GM12878 (cell line): ENCODE results near the gene NTM. TPM values are rescaled to one million over a fixed set of nuclear protein-coding genes. Genes with fewer than 3 reads are reported as not detected.

Experiments
- ATAC-seq: fragments of 200-7000 bp; cut with Tn5 transposase; 3 replicates; pipeline ENCODE4 v1.9.1; 2020; ENCODE audit warnings: mild to moderate bottlenecking, moderate library complexity
- BruUV-seq: library from RNA; stranded (reverse); fragments of 400-500 nt; replicated peaks from 2 replicates; lab custom pipeline; 2021; lab: Mats Ljungman, UMichigan
- CTCF ChIA-PET: fragments of 300-600 bp; sonication (Branson Sonifier 250); formaldehyde crosslinking; extraction: SDS; loops from one replicate; lab custom pipeline; 2021; ENCODE audit warnings: inconsistent platforms; lab: Yijun Ruan, JAX
- POLR2A ChIA-PET: fragments of 350-600 bp; formaldehyde crosslinking; extraction: SDS; loops from one replicate; lab custom pipeline; 2021; ENCODE audit warnings: inconsistent platforms; lab: Charles Lee
- RAD21 ChIA-PET: fragments of 300-600 bp; sonication (Branson Sonifier 250); formaldehyde crosslinking; loops from one replicate; lab custom pipeline; 2023; ENCODE audit warnings: antibody characterized with exemption; ENCODE audit not compliant: unreplicated experiment; lab: Charles Lee
- SMC1A ChIA-PET: fragments of 300-600 bp; sonication (Branson Sonifier 250); formaldehyde crosslinking; loops from one replicate; lab custom pipeline; 2023; ENCODE audit not compliant: unreplicated experiment, uncharacterized antibody; lab: Charles Lee
- DNase-seq: peaks from one replicate; pipeline ENCODE4 v3.0.0-alpha.2; 2011; ENCODE audit warnings: low read depth, low spot score
- FAIRE-seq: peaks from 3 replicates; lab custom pipeline; 2011; peaks lifted over from hg19 to GRCh38; lab: Jason Lieb, UNC
- H2AFZ ChIP-seq: 2 replicates; pipeline ENCODE4 v1.6.0; 2011; ENCODE audit warnings: low read depth, low read length, control low read depth; ENCODE audit not compliant: control insufficient read depth
- H3K27ac ChIP-seq: 2 replicates; pipeline ENCODE4 v1.5.1; 2011; ENCODE audit warnings: control low read depth; ENCODE audit not compliant: control insufficient read depth, insufficient read depth
- H3K27me3 ChIP-seq, 2 experiments: replicated peaks in 1 of 2; 2 replicates each; pipeline versions ENCODE4 v1.6.0 to v1.6.1; 2011; ENCODE audit warnings: low read length in 1 of 2; ENCODE audit not compliant: control insufficient read depth in 2 of 2, insufficient read depth in 2 of 2
- H3K36me3 ChIP-seq, 2 experiments: 2 replicates each; pipeline ENCODE4 v1.5.1; 2011; ENCODE audit warnings: low read length in 1 of 2; ENCODE audit not compliant: control insufficient read depth in 2 of 2, insufficient read depth in 2 of 2
- H3K4me1 ChIP-seq: 2 replicates; pipeline ENCODE4 v1.6.1; 2011; ENCODE audit warnings: mild to moderate bottlenecking, low read length, moderate library complexity, mixed read lengths; ENCODE audit not compliant: control insufficient read depth, insufficient read depth
- H3K4me2 ChIP-seq: 2 replicates; pipeline ENCODE4 v1.6.0; 2011; ENCODE audit warnings: control low read depth; ENCODE audit not compliant: control insufficient read depth, insufficient read depth
- H3K4me3 ChIP-seq: fragments of 200-600 bp; sonication (generic); 2 replicates; pipeline ENCODE4 v1.5.1; 2016
- H3K79me2 ChIP-seq: 2 replicates; pipeline ENCODE4 v1.6.0; 2011; ENCODE audit warnings: low read length; ENCODE audit not compliant: control insufficient read depth, insufficient read depth
- H3K9ac ChIP-seq: 2 replicates; pipeline ENCODE4 v1.8.0; 2011; ENCODE audit warnings: low read length, control low read depth, mixed read lengths; ENCODE audit not compliant: control insufficient read depth, insufficient read depth
- H3K9me3 ChIP-seq: replicated peaks from 3 replicates; pipeline ENCODE4 v1.5.1; 2011; ENCODE audit warnings: mild to moderate bottlenecking, low read length; ENCODE audit not compliant: control insufficient read depth, insufficient read depth
- H4K20me1 ChIP-seq: 2 replicates; pipeline ENCODE4 v1.6.0; 2011; ENCODE audit not compliant: control insufficient read depth, insufficient read depth
- EP300 ChIP-seq, 2 experiments: fragments of 150-350 bp in 1 of 2; IDR thresholded peaks; 2 replicates each; pipeline ENCODE4 v1.6.1; 2011 to 2012; ENCODE audit warnings: low read depth in 2 of 2, low read length in 2 of 2, borderline replicate concordance in 1 of 2, improper control_type of control experiment in 1 of 2, inconsistent platforms in 1 of 2; ENCODE audit not compliant: control insufficient read depth in 1 of 2
- ESRRA ChIP-seq: IDR thresholded peaks from 2 replicates; pipeline ENCODE4 v1.6.1; 2012; ENCODE audit warnings: mild to moderate bottlenecking, low read length, improper control_type of control experiment
- FOXK2 ChIP-seq: fragments of 450-650 bp; IDR thresholded peaks from 2 replicates; pipeline ENCODE4 v1.6.1; 2017; ENCODE audit warnings: mild to moderate bottlenecking, moderate library complexity
- HSF1 ChIP-seq: fragments of 150-350 bp; IDR thresholded peaks from 2 replicates; pipeline ENCODE4 v1.6.1; 2014; ENCODE audit warnings: mild to moderate bottlenecking, low read depth, low read length
- KAT2A ChIP-seq: conservative IDR thresholded peaks from 2 replicates; pipeline ENCODE4 v1.6.1; 2011; ENCODE audit warnings: low read depth, low read length; ENCODE audit not compliant: control insufficient read depth
- MYC ChIP-seq: IDR thresholded peaks from 2 replicates; pipeline ENCODE4 v1.6.1; 2011; ENCODE audit warnings: mild to moderate bottlenecking, low read length, moderate library complexity, inconsistent platforms; ENCODE audit not compliant: insufficient read depth, insufficient replicate concordance, insufficient read length, severe bottlenecking
- NR2C2 ChIP-seq: IDR thresholded peaks from 2 replicates; pipeline ENCODE4 v1.6.1; 2011; ENCODE audit warnings: borderline replicate concordance, low read depth; ENCODE audit not compliant: control insufficient read depth, insufficient read length
- SIX5 ChIP-seq: IDR thresholded peaks from 2 replicates; pipeline ENCODE4 v1.6.1; 2011; ENCODE audit warnings: mild to moderate bottlenecking, low read depth, low read length, moderate library complexity; ENCODE audit not compliant: severe bottlenecking
- SKIL ChIP-seq: fragments of 450-650 bp; IDR thresholded peaks from 2 replicates; pipeline ENCODE4 v1.6.1; 2017; ENCODE audit warnings: mild to moderate bottlenecking, low read depth, inconsistent platforms; ENCODE audit not compliant: poor library complexity, severe bottlenecking
- SP1 ChIP-seq: IDR thresholded peaks from one replicate; pipeline ENCODE4 v1.6.1; 2011; ENCODE audit warnings: low read depth, low read length
- SRF ChIP-seq, 2 experiments: IDR thresholded peaks; 2 replicates each; pipeline ENCODE4 v1.6.1; 2011; ENCODE audit warnings: low read depth in 2 of 2, low read length in 2 of 2, mild to moderate bottlenecking in 1 of 2, moderate library complexity in 1 of 2
- WRNIP1 ChIP-seq: IDR thresholded peaks from 2 replicates; pipeline ENCODE4 v1.6.1; 2011; ENCODE audit warnings: low read depth, low read length, improper control_type of control experiment, borderline replicate concordance
- WGBS: methylation state at CpG from one replicate; pipeline ENCODE4 v1.1.6; 2016; ENCODE audit warnings: low lambda C conversion rate; ENCODE audit not compliant: insufficient replicate concordance, insufficient coverage; ENCODE audit errors: missing lambda C conversion rate; 5-methylcytosine and 5-hydroxymethylcytosine counted together
- in situ Hi-C: fragments of 300-500 bp; cut with MboI; formaldehyde crosslinking; loops from 9 replicates; pipeline ENCODE4 v1.14.3; 2018; ENCODE audit warnings: mixed read lengths
- intact Hi-C: fragments of 100-400 bp; cut with micrococcal nuclease; formaldehyde crosslinking; loops from one replicate; pipeline ENCODE4 v1.14.2; 2022; ENCODE audit not compliant: unreplicated experiment
- polyA plus RNA-seq, 11 experiments: library from polyadenylated mRNA; depleted of rRNA in 4 of 11; unstranded in 6 of 11; stranded (reverse) in 5 of 11; fragments of >200 nt; fragmentation: Nextera tagmentation in 4 of 11; fragmentation: Illumina TruSeq in 1 of 11; extraction: Ambion mirVana in 4 of 11; extraction: Trizol in 1 of 11; gene quantifications; 1 replicate in 1 of 11; 2 replicates in 10 of 11; pipeline versions ENCODE4 v1.2.1 to v1.2.3, GENCODE V29; 2011 to 2016; ENCODE audit warnings: inconsistent platforms in 2 of 11, missing spikeins in 2 of 11, low read depth in 1 of 11
- total RNA-seq, 4 experiments: library from RNA; depleted of rRNA in 3 of 4; stranded (reverse); fragments of >200 nt in 3 of 4; fragmentation: Illumina TruSeq in 1 of 4; extraction: Trizol in 1 of 4; gene quantifications; 2 replicates each; pipeline versions ENCODE4 v1.2.1 to v1.2.3, GENCODE V29; 2013 to 2021

Gene NTM
- total and polyA plus RNA-seq, 10 of the 15 experiments (the other 5 are each of a cell fraction or from before 2014, with no cell fraction given): not detected

- ChIA-PET CTCF (interaction anchor here (1.7 kb wide), 1 partner anchor 9 kb away, joined by 4 read pairs; no protein-coding TSS in a partner anchor), SMC1A (no interaction called here), RAD21 (no interaction called here)
- Histone ChIP-seq H3K4me2 (no peak overlapping the region), H4K20me1 (no peaks in the 10 kb centered on the region), H3K79me2 (no peaks in the 10 kb centered on the region), H3K4me1 (no peaks in the 10 kb centered on the region), H3K27me3 (no peaks in the 10 kb centered on the region; a peak in 1 of 4 replicates), H3K4me3 (no peak overlapping the region), H3K9me3 (no peaks in the 10 kb centered on the region), H2AFZ (no peak overlapping the region), H3K36me3 (no peaks in the 10 kb centered on the region), H3K27ac (no peak overlapping the region), H3K9ac (no peak overlapping the region)
- 8% methylated on average over 3 of the region's 3 CpGs for WGBS
- in situ Hi-C loops (no loop called here), intact Hi-C loops (no loop called here)
- BruUV-seq: no TSS peak
- no peak for DNase-seq
- FAIRE-seq: no peak
- no peak for ATAC-seq
- TF ChIP-seq HSF1 (no peak), FOXK2 (no peak), WRNIP1 (no peak), KAT2A (no peak), NR2C2 (no peak), SKIL (no peak), EP300 (IDR thresholded peaks at IDR 0.05; ENCODE audit: borderline replicate concordance in 1 of 2, control insufficient read depth in 1 of 2, low read depth in 2 of 2, low read length in 2 of 2) (no peak), SIX5 (no peak), MYC (no peak), ESRRA (no peak), SP1 (no peak), SRF (IDR thresholded peaks at IDR 0.05; ENCODE audit: low read depth in 2 of 2, low read length in 2 of 2) (no peak)
- TF ChIP-seq, all 136 proteins: peak for 0
- POLR2A ChIA-PET: no interaction called here
Observed at GRCh38 chr11:131481971-131482370, 111.6 kb downstream of the NTM start.
